ENCODE data around the gene KDM4B. TPM values are rescaled to one million over a fixed set of nuclear protein-coding genes. Genes with fewer than 3 reads are reported as not detected.
A peak's percentile ranks its signal among the peaks of the same experiment; 100 is the strongest.
"Not testable (repeated sequence)": the region's sequence is repeated elsewhere in the genome, so short reads cannot be mapped to it uniquely, and the experiment has no call there.

Gene KDM4B
- polyA plus RNA-seq, 4 donors = 18.5 to 31.9 (median 28.6) TPM

GRCh38 chr19:5186293-5187050 lies 217.6 kb downstream of the KDM4B start:
- DNase-seq (ENCODE audit: low read depth in 4 of 4, low spot score in 2 of 4) = no peak

DNA sequence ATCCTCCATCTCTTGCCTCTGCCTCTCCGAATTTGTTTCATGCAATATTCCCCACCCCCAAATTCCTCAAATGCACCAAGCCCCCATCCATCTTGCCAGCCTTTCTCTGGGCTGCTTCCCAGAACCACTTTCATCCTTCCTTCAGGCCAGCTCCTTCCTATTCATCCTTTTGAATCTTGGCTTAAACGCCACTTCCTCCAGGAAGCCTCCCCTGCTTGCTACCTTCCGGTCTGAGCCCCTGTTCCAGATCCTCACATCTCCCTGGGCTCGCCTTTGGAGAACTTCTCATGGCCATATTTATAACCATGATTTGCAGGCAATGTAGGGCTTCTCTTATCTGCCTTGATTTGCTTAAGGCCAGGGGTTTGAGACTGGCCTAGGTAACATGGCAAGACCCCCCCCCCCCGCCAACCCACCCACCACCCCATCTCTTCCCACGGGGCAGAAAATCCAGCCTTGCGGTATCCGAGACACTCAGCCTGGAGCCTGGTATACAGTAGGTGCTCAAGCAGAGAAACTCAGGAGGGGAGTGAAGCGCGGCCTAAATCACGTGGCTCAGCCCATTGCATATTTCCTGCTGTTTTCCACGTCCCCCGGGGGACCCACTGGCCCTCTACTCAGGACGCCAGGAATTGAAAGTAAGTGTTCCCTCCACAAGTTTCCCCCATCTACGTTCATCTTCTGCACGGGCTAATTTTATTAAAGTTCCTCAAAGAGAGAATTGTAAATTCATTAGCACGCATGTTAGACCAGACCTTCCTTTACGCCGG lies 219.8 kb downstream of the KDM4B start:
- DNase-seq (ENCODE audit: low read depth in 4 of 4, low spot score in 2 of 4) = peak in 1 of 4 donors; percentile 2

DNA sequence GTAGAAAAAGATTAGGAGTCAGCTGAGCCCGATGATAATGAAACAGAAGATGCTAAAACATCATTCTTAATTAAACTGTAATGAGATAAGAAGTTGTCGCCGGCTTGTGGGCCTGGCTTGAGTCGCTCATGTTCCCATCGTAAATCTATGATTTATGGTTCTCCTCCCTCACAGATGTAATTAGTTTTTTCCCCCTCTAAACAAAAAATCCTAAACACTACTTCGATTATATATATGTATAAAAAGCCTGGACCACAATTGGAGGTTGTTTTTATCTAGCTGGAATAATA lies 220.3 kb downstream of the KDM4B start:
- DNase-seq (ENCODE audit: low read depth in 4 of 4, low spot score in 2 of 4) = peak in 3 of 4 donors; percentile 14 to 26 (median 19)

DNA sequence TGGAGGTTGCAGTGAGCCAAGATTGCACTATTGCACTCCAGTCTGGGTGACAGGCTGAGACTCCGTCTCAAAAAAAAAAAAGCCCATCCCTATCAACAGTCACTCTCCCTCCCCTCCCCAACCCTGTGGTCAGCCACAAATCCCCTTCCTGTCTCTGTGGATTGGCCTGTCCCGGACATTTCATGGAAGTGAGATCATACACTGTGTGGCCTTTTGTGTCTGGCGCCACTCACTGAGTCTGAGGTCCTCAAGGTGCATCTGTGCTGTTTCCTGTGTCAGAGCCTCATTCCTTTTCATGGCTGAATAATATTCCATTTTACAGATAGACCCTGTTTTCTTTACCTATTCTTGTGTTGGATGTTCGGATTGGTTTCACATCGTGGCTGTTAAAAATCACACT lies 222.2 kb downstream of the KDM4B start:
- DNase-seq (ENCODE audit: low read depth in 4 of 4, low spot score in 2 of 4) = no peak

DNA sequence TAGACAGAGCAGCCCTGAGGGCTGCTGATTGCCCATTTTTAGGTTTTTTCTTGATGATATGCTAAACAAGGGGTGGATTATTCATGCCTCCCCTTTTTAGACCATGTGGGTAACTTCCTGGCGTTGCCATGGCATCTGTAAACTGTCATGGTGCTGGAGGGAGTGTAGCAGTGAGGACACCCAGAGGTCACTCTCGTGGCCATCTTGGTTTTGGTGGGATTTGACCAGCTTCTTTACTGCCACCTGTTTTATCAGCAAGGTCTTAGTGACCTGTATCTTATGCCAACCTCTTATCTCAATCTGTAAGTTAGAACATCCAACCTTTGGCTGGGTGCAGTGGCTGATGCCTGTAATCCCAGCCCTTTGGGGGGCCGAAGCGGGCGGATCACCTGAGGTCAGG lies 223.7 kb downstream of the KDM4B start:
- no peak for DNase-seq (ENCODE audit: low read depth in 4 of 4, low spot score in 2 of 4)

- no peak for DNase-seq (ENCODE audit: low read depth in 4 of 4, low spot score in 2 of 4)
Measured at GRCh38 chr19:5193192-5193591, 224.3 kb downstream of the KDM4B start.

DNA sequence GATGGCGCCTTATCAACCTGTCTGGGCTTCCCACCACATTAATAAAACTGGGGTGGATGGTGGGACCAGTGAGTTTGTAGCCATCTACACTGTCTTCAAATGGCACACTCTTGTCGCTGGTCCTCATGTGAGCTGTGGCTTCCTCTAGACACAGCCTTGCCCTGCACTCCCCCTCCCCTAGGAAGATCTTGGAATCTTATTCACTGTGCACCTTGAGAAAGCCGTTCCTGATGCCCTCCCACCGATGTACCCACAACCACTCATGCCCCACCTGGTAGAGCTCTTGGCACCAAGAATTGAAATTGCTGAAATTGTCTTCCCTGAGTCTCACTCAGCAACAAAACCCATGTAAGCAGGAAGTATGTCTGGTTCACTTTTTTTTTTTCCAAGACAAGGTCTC lies 225.7 kb downstream of the KDM4B start:
- DNase-seq (ENCODE audit: low read depth in 4 of 4, low spot score in 2 of 4) = no peak

DNA sequence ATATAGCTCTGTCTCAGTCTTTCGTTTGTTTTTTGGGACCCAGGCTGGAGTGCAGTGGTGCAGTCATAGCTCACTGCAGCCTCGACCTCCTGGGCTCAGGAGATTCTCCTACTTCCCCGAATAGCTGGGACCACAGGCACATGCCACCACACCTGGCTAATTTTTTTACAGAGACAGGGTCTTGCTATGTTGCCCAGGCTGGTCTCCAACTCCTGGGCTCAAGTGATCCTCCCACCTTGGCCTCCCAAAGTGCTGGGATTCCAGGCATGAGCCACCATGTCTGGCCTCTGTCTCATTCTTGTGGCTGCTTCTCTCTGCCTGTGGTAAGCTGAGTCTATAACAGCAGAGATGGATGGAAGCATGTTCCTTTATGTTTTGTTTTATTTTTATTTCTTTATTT lies 226.7 kb downstream of the KDM4B start:
- DNase-seq (ENCODE audit: low read depth in 4 of 4, low spot score in 2 of 4) = not testable (repeated sequence)

GRCh38 chr19:5196832-5197231 lies 227.9 kb downstream of the KDM4B start:
- no peak for DNase-seq (ENCODE audit: low read depth in 4 of 4, low spot score in 2 of 4)

DNA sequence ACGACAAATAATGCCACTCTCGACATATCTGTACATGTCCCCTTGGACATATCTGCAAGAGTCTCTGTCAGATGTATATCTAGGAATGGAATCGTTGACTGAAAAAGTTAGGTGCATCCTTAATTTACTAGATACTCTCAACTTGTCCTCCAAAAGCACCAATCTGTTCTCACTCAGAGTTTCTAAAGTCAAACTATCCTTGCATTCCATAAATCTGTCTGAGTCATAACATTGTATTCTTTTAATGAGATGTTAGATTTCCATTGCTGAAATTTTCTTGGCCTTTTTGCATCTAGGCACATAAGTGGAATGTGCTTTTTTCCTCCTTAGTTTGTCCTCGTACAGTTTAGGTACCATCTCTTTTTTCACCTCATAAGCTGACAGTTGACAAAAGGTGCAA lies 231.9 kb downstream of the KDM4B start:
- no peak for DNase-seq (ENCODE audit: low read depth in 4 of 4, low spot score in 2 of 4)

GRCh38 chr19:5202553-5202952 lies 233.6 kb downstream of the KDM4B start:
- DNase-seq (ENCODE audit: low read depth in 4 of 4, low spot score in 2 of 4) = no peak

Other genes starting within 250 kb of the KDM4B start
- 10 to 100 TPM; 19.5 to 32.9 (median 26.1) TPM for gene DPP9, start 245.3 kb upstream of the KDM4B start, polyA plus RNA-seq (ENCODE audit: insufficient read length in 4 of 4)
- gene FEM1A, start 177.4 kb upstream of the KDM4B start, polyA plus RNA-seq (ENCODE audit: insufficient read length in 4 of 4) = 1 to 10 TPM; 1.4 to 3.3 (median 2.2) TPM
- gene TICAM1, start 137.4 kb upstream of the KDM4B start, polyA plus RNA-seq (ENCODE audit: insufficient read length in 4 of 4) = 1 to 10 TPM; 5.2 to 8.3 (median 6.3) TPM
- 10 to 100 TPM; 38.6 to 57.9 (median 53.3) TPM for gene PLIN3, start 101.4 kb upstream of the KDM4B start, polyA plus RNA-seq (ENCODE audit: insufficient read length in 4 of 4)
- under 1 TPM in 1 of 4 donors, not detected in 3; 0.06 TPM for gene ARRDC5, start 66.2 kb upstream of the KDM4B start, polyA plus RNA-seq (ENCODE audit: insufficient read length in 4 of 4)
- 10 to 100 TPM; 27.5 to 43.4 (median 37.1) TPM for gene UHRF1, start 59.6 kb upstream of the KDM4B start, polyA plus RNA-seq (ENCODE audit: insufficient read length in 4 of 4)